ENCODE results near the gene SLC4A9. TPM values are rescaled to one million over a fixed set of nuclear protein-coding genes. Genes with fewer than 3 reads are reported as not detected.
"Not testable (repeated sequence)": the region's sequence is repeated elsewhere in the genome, so short reads cannot be mapped to it uniquely, and the experiment has no call there.

SLC4A9 gene
- total and polyA plus RNA-seq, 9 donors: 0.04 to 0.13 (median 0.06) TPM; not detected in 5

DNA sequence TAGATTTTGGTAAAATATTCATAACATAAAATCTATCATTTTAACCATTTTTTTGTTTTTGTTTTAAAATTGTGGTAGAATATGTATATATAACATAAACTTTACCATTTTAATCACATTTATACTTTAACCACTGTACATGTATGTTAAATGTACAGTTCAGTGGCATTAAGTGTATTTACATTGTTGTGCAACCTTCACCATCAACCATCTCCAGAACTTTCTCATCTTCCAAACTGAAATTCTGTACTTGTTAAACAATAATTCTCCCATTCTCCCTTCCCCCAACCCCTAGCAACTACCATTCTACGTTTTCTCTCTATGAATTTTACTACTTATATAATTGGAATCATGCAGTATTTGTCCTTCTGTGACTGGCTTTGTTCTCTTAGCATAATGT lies 53.2 kb downstream of the SLC4A9 start:
- WGBS (ENCODE audit: insufficient coverage): no CpG with 5 or more reads among the region's 1 CpG
- Histone ChIP-seq H3K27ac (ENCODE audit: low read length) (no peak overlapping the region), H3K27me3 (ENCODE audit: control insufficient read depth, insufficient read depth, low read length) (no peaks in the 10 kb centered on the region), H3K4me1 (ENCODE audit: control insufficient read depth, insufficient read depth, low read length) (no peaks in the 10 kb centered on the region), H3K9me3 (replicated peaks; ENCODE audit: control insufficient read depth, low read depth, low read length) (no peaks in the 10 kb centered on the region), H3K4me3 (ENCODE audit: low read length) (no peak overlapping the region), H3K36me3 (ENCODE audit: control insufficient read depth, insufficient read depth, low read length) (no peaks in the 10 kb centered on the region)
- no peak for DNase-seq

DNA sequence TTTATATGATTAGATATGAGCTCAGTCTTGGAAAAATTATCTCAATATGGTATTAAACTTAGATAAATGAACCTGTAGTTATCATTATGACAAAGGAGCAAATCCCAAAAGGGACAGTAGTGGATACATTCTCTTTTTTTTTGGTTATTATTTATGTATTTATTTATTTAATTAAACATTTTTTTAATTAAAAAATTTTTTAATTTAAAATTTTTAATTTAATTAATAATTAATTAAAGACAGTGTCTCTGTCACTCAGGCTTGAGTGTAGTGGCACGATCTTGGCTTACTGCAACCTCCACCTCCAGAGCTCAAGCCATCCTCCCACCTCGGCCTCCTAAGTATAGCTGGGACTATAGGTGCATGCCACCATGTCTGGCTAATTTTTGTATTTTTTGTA lies 57.2 kb downstream of the SLC4A9 start:
- DNase-seq: no peak
- Histone ChIP-seq H3K27me3 (ENCODE audit: control insufficient read depth, insufficient read depth, low read length) (no peaks in the 10 kb centered on the region), H3K36me3 (ENCODE audit: control insufficient read depth, insufficient read depth, low read length) (no peaks in the 10 kb centered on the region), H3K4me1 (ENCODE audit: control insufficient read depth, insufficient read depth, low read length) (no peaks in the 10 kb centered on the region), H3K9me3 (replicated peaks; ENCODE audit: control insufficient read depth, low read depth, low read length) (no peaks in the 10 kb centered on the region), H3K27ac (ENCODE audit: low read length) (no peak overlapping the region), H3K4me3 (ENCODE audit: low read length) (no peak overlapping the region)
- WGBS (ENCODE audit: insufficient coverage): no CpG with 5 or more reads among the region's 2 CpGs

DNA sequence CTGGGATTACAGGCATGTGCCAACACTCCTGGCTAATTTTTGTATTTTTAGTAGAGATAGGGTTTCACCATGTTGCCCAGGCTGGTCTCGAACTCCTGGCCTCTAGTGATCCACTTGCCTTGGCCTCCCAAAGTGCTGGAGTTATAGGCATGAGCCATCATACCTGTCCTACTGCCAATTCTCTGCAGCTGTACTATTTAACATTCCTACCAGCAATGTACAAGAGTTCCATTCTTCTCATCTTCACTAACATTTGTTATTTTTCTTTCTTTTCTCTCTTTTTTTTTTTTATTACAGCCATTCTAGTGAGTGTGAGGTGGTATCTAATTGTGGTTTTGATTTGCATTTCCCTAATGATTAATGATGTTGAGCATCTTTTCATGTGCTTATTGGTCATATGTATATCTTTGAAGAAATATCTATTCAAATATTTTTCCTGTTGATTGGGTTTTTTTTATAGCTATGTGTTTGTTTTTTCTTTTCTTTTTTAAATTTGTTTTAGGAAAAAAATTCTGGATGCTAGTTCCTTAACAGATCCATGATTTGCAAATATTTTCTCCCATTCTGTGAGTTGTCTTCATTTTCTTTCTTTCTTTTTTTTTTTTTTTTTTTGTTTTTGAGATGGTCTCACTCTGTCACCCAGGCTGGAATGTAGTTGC lies 59.0 kb downstream of the SLC4A9 start:
- H3K27me3 ChIP-seq (ENCODE audit: control insufficient read depth, insufficient read depth, low read length): no peaks in the 10 kb centered on the region
- no peak overlapping the region for H3K27ac ChIP-seq (ENCODE audit: low read length)
- DNase-seq: no peak
- H3K36me3 ChIP-seq (ENCODE audit: control insufficient read depth, insufficient read depth, low read length): no peaks in the 10 kb centered on the region
- no peaks in the 10 kb centered on the region for H3K9me3 ChIP-seq (replicated peaks; ENCODE audit: control insufficient read depth, low read depth, low read length)
- 80% methylated on average over 1 of the region's 1 CpG for WGBS (ENCODE audit: insufficient coverage)
- no peaks in the 10 kb centered on the region for H3K4me1 ChIP-seq (ENCODE audit: control insufficient read depth, insufficient read depth, low read length)
- no peak overlapping the region for H3K4me3 ChIP-seq (ENCODE audit: low read length)

DNA sequence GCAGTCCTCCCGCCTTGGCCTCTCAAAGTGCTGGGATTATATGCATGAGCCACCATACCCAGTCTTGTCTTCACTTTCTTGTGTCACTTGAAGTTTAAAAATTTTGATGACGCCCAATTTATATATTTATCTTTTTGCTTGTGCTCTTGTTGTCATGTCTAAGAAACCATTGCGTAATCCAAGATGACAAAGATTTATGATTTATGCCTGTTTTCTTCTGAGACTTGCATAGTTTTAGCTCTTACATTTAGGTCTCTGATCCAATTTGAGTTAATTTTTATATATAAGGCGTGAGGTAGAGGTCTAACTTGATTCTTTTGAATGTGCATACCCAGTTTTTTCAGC lies 60.2 kb downstream of the SLC4A9 start:
- no peaks in the 10 kb centered on the region for H3K4me1 ChIP-seq (ENCODE audit: control insufficient read depth, insufficient read depth, low read length)
- WGBS (ENCODE audit: insufficient coverage): 100% methylated on average over 1 of the region's 4 CpGs
- H3K27me3 ChIP-seq (ENCODE audit: control insufficient read depth, insufficient read depth, low read length): no peaks in the 10 kb centered on the region
- no peaks in the 10 kb centered on the region for H3K36me3 ChIP-seq (ENCODE audit: control insufficient read depth, insufficient read depth, low read length)
- no peak overlapping the region for H3K27ac ChIP-seq (ENCODE audit: low read length)
- H3K9me3 ChIP-seq (replicated peaks; ENCODE audit: control insufficient read depth, low read depth, low read length): no peaks in the 10 kb centered on the region
- no peak for DNase-seq
- H3K4me3 ChIP-seq (ENCODE audit: low read length): no peak overlapping the region

DNA sequence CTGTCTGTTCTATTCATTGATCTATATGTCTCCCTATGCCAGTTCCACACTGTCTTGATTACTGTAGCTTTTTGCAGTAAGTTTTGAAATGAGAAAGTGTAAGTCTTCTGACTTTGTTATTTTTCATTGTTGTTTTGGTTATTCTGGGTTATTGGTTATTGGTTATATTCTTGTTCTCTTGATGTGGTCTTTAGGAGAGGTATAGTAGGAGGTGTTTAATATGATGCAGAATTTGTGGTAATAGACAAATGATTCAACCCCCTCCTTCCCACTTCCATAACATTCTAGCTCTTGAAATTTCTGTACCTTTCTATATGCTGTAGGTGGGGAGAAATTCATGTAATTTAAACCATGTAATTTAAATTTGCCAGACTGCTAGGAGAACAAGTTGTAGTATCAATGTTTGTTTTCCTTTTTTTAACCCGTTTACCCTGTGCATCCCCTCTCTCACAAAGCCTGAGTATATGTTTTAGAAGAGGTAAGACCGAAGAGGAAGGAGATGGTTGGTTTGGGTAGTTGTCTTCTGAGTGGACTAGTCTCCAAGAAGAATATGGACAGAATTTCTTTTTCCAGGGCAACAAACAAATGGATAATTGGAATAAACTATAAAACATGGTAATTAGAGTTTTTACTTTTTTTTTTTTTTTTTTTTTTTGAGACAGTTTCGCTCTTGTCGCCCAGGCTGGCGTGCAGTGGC lies 60.8 kb downstream of the SLC4A9 start:
- no peaks in the 10 kb centered on the region for H3K36me3 ChIP-seq (ENCODE audit: control insufficient read depth, insufficient read depth, low read length)
- 100% methylated on average over 1 of the region's 5 CpGs for WGBS (ENCODE audit: insufficient coverage)
- no peaks in the 10 kb centered on the region for H3K4me1 ChIP-seq (ENCODE audit: control insufficient read depth, insufficient read depth, low read length)
- no peaks in the 10 kb centered on the region for H3K27me3 ChIP-seq (ENCODE audit: control insufficient read depth, insufficient read depth, low read length)
- no peak overlapping the region for H3K27ac ChIP-seq (ENCODE audit: low read length)
- H3K4me3 ChIP-seq (ENCODE audit: low read length): no peak overlapping the region
- DNase-seq: no peak
- H3K9me3 ChIP-seq (replicated peaks; ENCODE audit: control insufficient read depth, low read depth, low read length): no peaks in the 10 kb centered on the region

DNA sequence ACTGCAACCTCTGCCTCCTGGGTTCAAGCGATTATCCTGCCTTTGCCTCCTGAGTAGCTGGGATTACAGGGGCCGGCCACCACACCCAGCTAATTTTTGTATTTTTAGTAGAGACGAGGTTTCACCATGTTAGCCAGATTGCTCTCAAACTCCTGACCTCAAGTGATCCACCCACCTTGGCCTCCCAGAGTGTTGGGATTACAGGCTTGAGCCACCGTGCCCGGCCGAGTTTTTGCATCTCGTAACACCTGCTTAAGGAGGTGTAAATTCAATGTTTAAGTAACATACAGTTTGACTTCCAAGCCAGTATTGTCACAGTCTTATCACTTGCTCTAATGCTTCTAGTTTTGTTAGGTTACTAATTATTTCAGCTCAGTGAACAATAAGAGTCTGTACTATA lies 61.4 kb downstream of the SLC4A9 start:
- not testable (repeated sequence) for H3K4me1 ChIP-seq (ENCODE audit: control insufficient read depth, insufficient read depth, low read length); H3K36me3 ChIP-seq (ENCODE audit: control insufficient read depth, insufficient read depth, low read length); H3K27ac ChIP-seq (ENCODE audit: low read length); H3K27me3 ChIP-seq (ENCODE audit: control insufficient read depth, insufficient read depth, low read length); H3K9me3 ChIP-seq (replicated peaks; ENCODE audit: control insufficient read depth, low read depth, low read length); DNase-seq; H3K4me3 ChIP-seq (ENCODE audit: low read length)
- WGBS (ENCODE audit: insufficient coverage): 93% methylated on average over 3 of the region's 7 CpGs

DNA sequence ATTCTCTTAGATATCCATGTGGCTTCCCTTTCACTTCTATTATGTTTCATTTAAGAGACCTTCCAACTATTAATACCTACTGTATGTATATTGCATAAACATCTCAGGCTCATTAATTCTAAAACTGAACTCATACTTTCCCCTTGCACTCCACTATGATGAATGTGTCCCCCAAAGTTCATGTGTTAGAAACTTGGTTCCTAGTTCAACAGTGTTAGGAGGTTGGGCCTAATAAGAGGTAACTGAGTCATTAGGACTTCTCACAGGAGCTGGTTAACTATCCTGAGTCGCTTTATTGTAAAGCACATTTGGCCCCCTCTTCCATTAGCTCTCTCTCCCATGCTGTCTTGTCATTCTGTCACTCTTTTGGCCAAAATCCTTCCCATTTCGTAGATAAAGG lies 63.6 kb downstream of the SLC4A9 start:
- Histone ChIP-seq H3K36me3 (ENCODE audit: control insufficient read depth, insufficient read depth, low read length) (no peaks in the 10 kb centered on the region), H3K4me1 (ENCODE audit: control insufficient read depth, insufficient read depth, low read length) (no peaks in the 10 kb centered on the region)
- no CpG with 5 or more reads among the region's 2 CpGs for WGBS (ENCODE audit: insufficient coverage)

DNA sequence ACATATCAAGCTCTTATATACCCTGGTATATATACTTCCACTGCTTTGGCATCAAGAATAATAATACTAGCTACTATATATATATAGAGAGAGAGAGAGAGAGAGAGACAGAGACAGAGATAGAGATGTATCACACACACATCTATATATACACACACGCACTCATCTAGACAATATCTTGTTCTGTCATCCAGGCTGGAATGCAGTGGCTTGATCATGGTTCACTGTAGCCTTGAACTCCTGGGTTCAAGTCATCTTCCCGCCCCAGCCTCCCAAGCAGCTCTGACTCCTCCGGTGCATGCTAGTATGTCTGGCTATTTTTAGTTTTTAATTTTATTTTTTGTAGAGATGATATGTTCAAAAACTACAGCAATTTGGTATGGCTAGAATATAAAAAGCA lies 64.1 kb downstream of the SLC4A9 start:
- Histone ChIP-seq H3K27me3 (ENCODE audit: control insufficient read depth, insufficient read depth, low read length) (no peaks in the 10 kb centered on the region), H3K9me3 (replicated peaks; ENCODE audit: control insufficient read depth, low read depth, low read length) (no peaks in the 10 kb centered on the region), H3K36me3 (ENCODE audit: control insufficient read depth, insufficient read depth, low read length) (no peaks in the 10 kb centered on the region), H3K27ac (ENCODE audit: low read length) (no peak overlapping the region), H3K4me3 (ENCODE audit: low read length) (no peak overlapping the region), H3K4me1 (ENCODE audit: control insufficient read depth, insufficient read depth, low read length) (no peaks in the 10 kb centered on the region)
- DNase-seq: no peak
- no CpG with 5 or more reads among the region's 3 CpGs for WGBS (ENCODE audit: insufficient coverage)

More for the DNA sequence above, 63.6 kb downstream of the SLC4A9 start:
- Histone ChIP-seq H3K27me3 (ENCODE audit: control insufficient read depth, insufficient read depth, low read length) (no peaks in the 10 kb centered on the region), H3K27ac (ENCODE audit: low read length) (no peak overlapping the region), H3K9me3 (replicated peaks; ENCODE audit: control insufficient read depth, low read depth, low read length) (no peaks in the 10 kb centered on the region), H3K4me3 (ENCODE audit: low read length) (no peak overlapping the region)
- no peak for DNase-seq

Other genes starting within 250 kb of the SLC4A9 start
- 12.5 TPM for gene PURA, start 246.1 kb upstream of the SLC4A9 start, total RNA-seq
- gene PURA, start 246.1 kb upstream of the SLC4A9 start, polyA plus RNA-seq (ENCODE audit: insufficient read depth in 1 of 8, insufficient read length in 8 of 8, low replicate concordance in 1 of 8): 10 to 100 TPM in 2 of 8 donors, 1 to 10 TPM in 6; 5.9 to 10.3 (median 8.0) TPM
- 5.5 TPM for gene IGIP, start 234.3 kb upstream of the SLC4A9 start, total RNA-seq
- gene IGIP, start 234.3 kb upstream of the SLC4A9 start, polyA plus RNA-seq (ENCODE audit: insufficient read depth in 1 of 8, insufficient read length in 8 of 8, low replicate concordance in 1 of 8): 1 to 10 TPM; 2.9 to 5.7 (median 4.0) TPM
- 31.1 TPM for gene CYSTM1, start 185.0 kb upstream of the SLC4A9 start, total RNA-seq
- 10 to 100 TPM; 20.0 to 36.5 (median 26.6) TPM for gene CYSTM1, start 185.0 kb upstream of the SLC4A9 start, polyA plus RNA-seq (ENCODE audit: insufficient read depth in 1 of 8, insufficient read length in 8 of 8, low replicate concordance in 1 of 8)
- gene PFDN1, start 57.1 kb upstream of the SLC4A9 start, total RNA-seq: 46.3 TPM
- gene PFDN1, start 57.1 kb upstream of the SLC4A9 start, polyA plus RNA-seq (ENCODE audit: insufficient read depth in 1 of 8, insufficient read length in 8 of 8, low replicate concordance in 1 of 8): 10 to 100 TPM; 64.8 to 94.4 (median 71.0) TPM
- gene HBEGF, start 13.6 kb upstream of the SLC4A9 start, total RNA-seq: 11.0 TPM
- gene HBEGF, start 13.6 kb upstream of the SLC4A9 start, polyA plus RNA-seq (ENCODE audit: insufficient read depth in 1 of 8, insufficient read length in 8 of 8, low replicate concordance in 1 of 8): 10 to 100 TPM; 10.0 to 27.0 (median 16.0) TPM
- 49.8 TPM for gene ANKHD1, start 41.6 kb downstream of the SLC4A9 start, total RNA-seq
- gene ANKHD1, start 41.6 kb downstream of the SLC4A9 start, polyA plus RNA-seq (ENCODE audit: insufficient read depth in 1 of 8, insufficient read length in 8 of 8, low replicate concordance in 1 of 8): 10 to 100 TPM; 56.1 to 73.2 (median 59.6) TPM
- gene EIF4EBP3, start 187.5 kb downstream of the SLC4A9 start, total RNA-seq: 2.6 TPM
- gene EIF4EBP3, start 187.5 kb downstream of the SLC4A9 start, polyA plus RNA-seq (ENCODE audit: insufficient read depth in 1 of 8, insufficient read length in 8 of 8, low replicate concordance in 1 of 8): 10 to 100 TPM in 1 of 8 donors, 1 to 10 TPM in 7; 4.6 to 13.7 (median 6.4) TPM
- 21.1 TPM for gene SRA1, start 197.3 kb downstream of the SLC4A9 start, total RNA-seq
- gene SRA1, start 197.3 kb downstream of the SLC4A9 start, polyA plus RNA-seq (ENCODE audit: insufficient read depth in 1 of 8, insufficient read length in 8 of 8, low replicate concordance in 1 of 8): 10 to 100 TPM; 20.6 to 28.9 (median 21.4) TPM
- gene APBB3, start 204.4 kb downstream of the SLC4A9 start, total RNA-seq: 13.7 TPM
- 10 to 100 TPM; 15.5 to 35.0 (median 24.9) TPM for gene APBB3, start 204.4 kb downstream of the SLC4A9 start, polyA plus RNA-seq (ENCODE audit: insufficient read depth in 1 of 8, insufficient read length in 8 of 8, low replicate concordance in 1 of 8)
- 10.1 TPM for gene SLC35A4, start 204.6 kb downstream of the SLC4A9 start, total RNA-seq
- gene SLC35A4, start 204.6 kb downstream of the SLC4A9 start, polyA plus RNA-seq (ENCODE audit: insufficient read depth in 1 of 8, insufficient read length in 8 of 8, low replicate concordance in 1 of 8): 10 to 100 TPM; 51.4 to 71.8 (median 63.1) TPM

All from muscle of leg (tissue), 11 donors.